ACC112 (cell line): ENCODE data around the gene OR2K2.
"Not testable (repeated sequence)": the region's sequence is repeated elsewhere in the genome, so short reads cannot be mapped to it uniquely, and the experiment has no call there.

Source experiments
- H2AFZ ChIP-seq: fragments of 200-600 bp; sonication (generic); one replicate; pipeline ENCODE4 v1.6.0; 2017; ENCODE audit warnings: antibody characterized with exemption, low read length; ENCODE audit not compliant: unreplicated experiment
- H3K27ac ChIP-seq: fragments of 200-600 bp; sonication (generic); 2 replicates; pipeline ENCODE4 v1.5.1; 2014; ENCODE audit warnings: low read depth, mild to moderate bottlenecking, antibody characterized with exemption, low read length, moderate library complexity
- H3K27me3 ChIP-seq: fragments of 200-600 bp; sonication (generic); 2 replicates; pipeline ENCODE4 v1.6.1; 2014; ENCODE audit warnings: mild to moderate bottlenecking, antibody characterized with exemption, low read length, moderate library complexity, mixed read lengths; ENCODE audit not compliant: insufficient read depth
- H3K36me3 ChIP-seq: fragments of 200-600 bp; sonication (generic); 2 replicates; pipeline ENCODE4 v1.6.1; 2016; ENCODE audit warnings: mild to moderate bottlenecking, antibody characterized with exemption, low read length, moderate library complexity, mixed read lengths; ENCODE audit not compliant: insufficient read depth
- H3K4me1 ChIP-seq: fragments of 200-600 bp; sonication (generic); one replicate; pipeline ENCODE4 v1.6.1; 2016; ENCODE audit warnings: low read length, mixed read lengths; ENCODE audit not compliant: insufficient read depth, unreplicated experiment, control insufficient read depth
- H3K4me3 ChIP-seq: fragments of 200-600 bp; sonication (generic); 2 replicates; pipeline ENCODE4 v1.5.1; 2014; ENCODE audit warnings: mild to moderate bottlenecking, low read depth, low read length
- H3K79me2 ChIP-seq: fragments of 200-600 bp; sonication (generic); one replicate; pipeline ENCODE4 v1.6.0; 2016; ENCODE audit warnings: low read length; ENCODE audit not compliant: control insufficient read depth, unreplicated experiment, insufficient read depth

Gene OR2K2

GRCh38 chr9:111349766-111350165 is 19.7 kb upstream of the OR2K2 start:
- no peak overlapping the region for H3K4me3 ChIP-seq
- no peak overlapping the region for H2AFZ ChIP-seq
- H3K79me2 ChIP-seq: no peaks in the 10 kb centered on the region
- H3K4me1 ChIP-seq: peaks cover 24% of the 10 kb centered on the region
- H3K36me3 ChIP-seq: no peaks in the 10 kb centered on the region; the same call in 1 of the 2 replicates
- no peak overlapping the region for H3K27ac ChIP-seq
- no peaks in the 10 kb centered on the region for H3K27me3 ChIP-seq

GRCh38 chr9:111348821-111349271 is 18.8 kb upstream of the OR2K2 start:
- peak overlapping the region; percentile 46 for H2AFZ ChIP-seq
- peak overlapping the region; percentile 51 for H3K27ac ChIP-seq
- H3K4me3 ChIP-seq: no peak overlapping the region
- no peaks in the 10 kb centered on the region for H3K36me3 ChIP-seq
- no peaks in the 10 kb centered on the region for H3K27me3 ChIP-seq
- no peaks in the 10 kb centered on the region for H3K79me2 ChIP-seq
- peaks cover 24% of the 10 kb centered on the region for H3K4me1 ChIP-seq

GRCh38 chr9:111334318-111334863 is 4.4 kb upstream of the OR2K2 start:
- not testable (repeated sequence) for H3K79me2 ChIP-seq, H3K4me3 ChIP-seq, H3K4me1 ChIP-seq, H3K36me3 ChIP-seq, H2AFZ ChIP-seq, H3K27ac ChIP-seq, H3K27me3 ChIP-seq

GRCh38 chr9:111320631-111321030 is 9.4 kb downstream of the OR2K2 start:
- Histone ChIP-seq H3K27me3 (no peaks in the 10 kb centered on the region), H3K4me3 (no peak overlapping the region), H3K79me2 (no peaks in the 10 kb centered on the region), H2AFZ (no peak overlapping the region), H3K36me3 (no peaks in the 10 kb centered on the region), H3K27ac (no peak overlapping the region), H3K4me1 (no peaks in the 10 kb centered on the region)

GRCh38 chr9:111316796-111317195 is 13.2 kb downstream of the OR2K2 start:
- H3K36me3 ChIP-seq: no peaks in the 10 kb centered on the region
- H3K4me3 ChIP-seq: no peak overlapping the region
- H3K79me2 ChIP-seq: no peaks in the 10 kb centered on the region
- no peak overlapping the region for H2AFZ ChIP-seq
- no peaks in the 10 kb centered on the region for H3K4me1 ChIP-seq
- no peaks in the 10 kb centered on the region for H3K27me3 ChIP-seq
- peak overlapping the region; percentile 68; the same call in 1 of the 2 replicates for H3K27ac ChIP-seq

GRCh38 chr9:111305914-111306313 is 24.1 kb downstream of the OR2K2 start:
- Histone ChIP-seq H3K4me1 (peaks cover 8% of the 10 kb centered on the region), H3K4me3 (no peak overlapping the region), H3K27ac (no peak overlapping the region), H3K27me3 (no peaks in the 10 kb centered on the region), H3K79me2 (no peaks in the 10 kb centered on the region), H3K36me3 (no peaks in the 10 kb centered on the region), H2AFZ (no peak overlapping the region)

GRCh38 chr9:111304000-111304399 is 26.0 kb downstream of the OR2K2 start:
- H2AFZ ChIP-seq, H3K4me3 ChIP-seq, H3K79me2 ChIP-seq, H3K27me3 ChIP-seq, H3K36me3 ChIP-seq, H3K27ac ChIP-seq: not testable (repeated sequence)
- H3K4me1 ChIP-seq: peaks cover 19% of the 10 kb centered on the region

- peak overlapping the region; percentile 32 for H3K27ac ChIP-seq
Measured at GRCh38 chr9:111301195-111301594, 28.8 kb downstream of the OR2K2 start.

GRCh38 chr9:111300140-111300735 is 29.8 kb downstream of the OR2K2 start:
- Histone ChIP-seq H3K79me2 (no peaks in the 10 kb centered on the region), H3K4me1 (peaks cover 25% of the 10 kb centered on the region), H3K27ac (no peak overlapping the region), H3K36me3 (no peaks in the 10 kb centered on the region), H3K27me3 (no peaks in the 10 kb centered on the region), H3K4me3 (no peak overlapping the region), H2AFZ (no peak overlapping the region)

More at GRCh38 chr9:111301195-111301594, 28.8 kb downstream of the OR2K2 start:
- Histone ChIP-seq H3K4me3 (no peak overlapping the region), H3K36me3 (no peaks in the 10 kb centered on the region), H3K4me1 (peaks cover 25% of the 10 kb centered on the region), H3K79me2 (no peaks in the 10 kb centered on the region), H3K27me3 (no peaks in the 10 kb centered on the region), H2AFZ (no peak overlapping the region)

- not testable (repeated sequence) for H3K4me3 ChIP-seq, H3K36me3 ChIP-seq, H3K79me2 ChIP-seq, H3K27me3 ChIP-seq, H3K27ac ChIP-seq
- H2AFZ ChIP-seq: peak overlapping the region; percentile 65
- peaks cover 25% of the 10 kb centered on the region for H3K4me1 ChIP-seq
Measured at GRCh38 chr9:111299599-111299966, 30.4 kb downstream of the OR2K2 start.
